K562 (cell line): Measurements from ENCODE around the gene MACROD2. TPM values are rescaled to one million over a fixed set of nuclear protein-coding genes. Genes with fewer than 3 reads are reported as not detected.

Experiments
- ATAC-seq: fragments of 200-7000 bp; cut with Tn5 transposase; 3 replicates; pipeline ENCODE4 v1.9.1; 2020; ENCODE audit warnings: moderate library complexity
- BruUV-seq: library from RNA; stranded (reverse); fragments of 400-500 nt; replicated peaks from 2 replicates; lab custom pipeline; 2021; lab: Mats Ljungman, UMichigan
- CTCF ChIA-PET: fragments of 300-600 bp; formaldehyde crosslinking; extraction: SDS; loops from one replicate; lab custom pipeline; 2021; ENCODE audit warnings: low intra/inter-chr PET ratio; lab: Yijun Ruan, JAX
- POLR2A ChIA-PET: fragments of 300-600, 350-650 bp; sonication (Branson Sonifier 250); formaldehyde crosslinking; extraction: SDS; loops from one replicate; lab custom pipeline; 2021; ENCODE audit warnings: antibody characterized with exemption, inconsistent platforms; lab: Yijun Ruan, JAX
- DNase-seq, 4 experiments: peaks; one replicate each; pipeline versions ENCODE4 v3.0.0 to v3.0.0-alpha.2; 2011 to 2018; ENCODE audit warnings: low spot score in 3 of 4, mixed read lengths in 3 of 4; ENCODE audit errors: extremely low read depth in 1 of 4
- FAIRE-seq: peaks from 2 replicates; lab custom pipeline; 2011; peaks lifted over from hg19 to GRCh38; lab: Jason Lieb, UNC
- H2AFZ ChIP-seq: 2 replicates; pipeline ENCODE4 v1.6.0; 2011; ENCODE audit warnings: low read depth, low read length, control low read depth, inconsistent platforms
- H3K27ac ChIP-seq: fragments of 200-600 bp; 3 replicates; pipeline ENCODE4 v1.8.0; 2011; ENCODE audit warnings: low read depth, mild to moderate bottlenecking, control low read depth, inconsistent platforms, low read length, moderate library complexity, mixed read lengths; ENCODE audit errors: extremely low read depth
- H3K27me3 ChIP-seq, 2 experiments: fragments of 300-600 bp in 1 of 2; 2 replicates in 1 of 2; 3 replicates in 1 of 2; pipeline versions ENCODE4 v1.6.0 to v1.8.0; 2011; ENCODE audit warnings: inconsistent platforms in 2 of 2, low read length in 2 of 2, mild to moderate bottlenecking in 1 of 2, mixed read lengths in 1 of 2, moderate library complexity in 1 of 2; ENCODE audit not compliant: control insufficient read depth in 2 of 2, insufficient read depth in 2 of 2
- H3K36me3 ChIP-seq: fragments of 300-600 bp; 3 replicates; pipeline ENCODE4 v1.8.0; 2011; ENCODE audit warnings: mild to moderate bottlenecking, low read length, inconsistent platforms; ENCODE audit not compliant: control insufficient read depth, insufficient read depth
- H3K4me1 ChIP-seq, 2 experiments: fragments of 200-600 bp in 1 of 2; replicated peaks in 1 of 2; 2 replicates in 1 of 2; 3 replicates in 1 of 2; pipeline versions ENCODE4 v1.5.1 to v1.8.0; 2011; ENCODE audit warnings: inconsistent platforms in 2 of 2, low read length in 2 of 2, mild to moderate bottlenecking in 1 of 2, mixed read lengths in 1 of 2, moderate library complexity in 1 of 2; ENCODE audit not compliant: control insufficient read depth in 2 of 2, insufficient read depth in 2 of 2
- H3K4me2 ChIP-seq: 2 replicates; pipeline ENCODE4 v1.6.1; 2011; ENCODE audit warnings: low read length, control low read depth, inconsistent platforms, mixed read lengths; ENCODE audit not compliant: insufficient read depth
- H3K4me3 ChIP-seq: fragments of 200-600 bp; sonication (generic), shearing (Covaris generic); 2 replicates; pipeline ENCODE4 v1.5.1; 2016; ENCODE audit warnings: control low read depth, inconsistent platforms
- H3K79me2 ChIP-seq: fragments of 200-600 bp; 3 replicates; pipeline ENCODE4 v1.8.0; 2011; ENCODE audit warnings: low read length, inconsistent platforms; ENCODE audit not compliant: control insufficient read depth, insufficient read depth
- H3K9ac ChIP-seq, 2 experiments: 2 replicates each; pipeline versions ENCODE4 v1.6.0 to v1.6.1; 2011; ENCODE audit warnings: low read depth in 2 of 2, low read length in 2 of 2, control low read depth in 1 of 2, inconsistent platforms in 1 of 2, mild to moderate bottlenecking in 1 of 2, mixed read lengths in 1 of 2; ENCODE audit not compliant: insufficient read depth in 1 of 2
- H3K9me1 ChIP-seq: one replicate; pipeline ENCODE4 v1.6.0; 2011; ENCODE audit warnings: inconsistent platforms, mild to moderate bottlenecking, low read length, moderate library complexity; ENCODE audit not compliant: control insufficient read depth, insufficient read depth
- H3K9me3 ChIP-seq: replicated peaks from 2 replicates; pipeline ENCODE4 v1.5.1; 2011; ENCODE audit warnings: low read depth, low read length, inconsistent platforms; ENCODE audit not compliant: control insufficient read depth, insufficient read depth
- H4K20me1 ChIP-seq: replicated peaks from 2 replicates; pipeline ENCODE4 v1.6.1; 2011; ENCODE audit warnings: low read length, inconsistent platforms, mixed read lengths; ENCODE audit not compliant: control insufficient read depth, insufficient read depth
- COPS2 ChIP-seq: fragments of 450-650 bp; conservative IDR thresholded peaks from 2 replicates; pipeline ENCODE4 v1.6.1; 2016; ENCODE audit warnings: mild to moderate bottlenecking, moderate library complexity
- HDAC3 ChIP-seq: fragments of 450-650 bp; IDR thresholded peaks from 2 replicates; pipeline ENCODE4 v1.6.1; 2018; ENCODE audit warnings: borderline replicate concordance, mild to moderate bottlenecking, moderate library complexity; ENCODE audit not compliant: partially characterized antibody
- HDAC8 ChIP-seq: fragments of 450-650 bp; IDR thresholded peaks from 2 replicates; pipeline ENCODE4 v1.6.1; 2016; ENCODE audit warnings: mild to moderate bottlenecking, missing genetic modification characterization, moderate library complexity, missing compliant biosample characterization
- NEUROD1 ChIP-seq: fragments of 150-350 bp; IDR thresholded peaks from 2 replicates; pipeline ENCODE4 v1.6.1; 2014; ENCODE audit warnings: borderline replicate concordance, low read length, low read depth; ENCODE audit not compliant: partially characterized antibody
- NR4A1 ChIP-seq, 2 experiments: fragments of 250-450 bp in 1 of 2; fragments of 450-650 bp in 1 of 2; sonication (Bioruptor Pico) in 1 of 2; IDR thresholded peaks; 2 replicates each; pipeline versions ENCODE4 v1.4.0 to v1.6.1; 2016 to 2020; ENCODE audit warnings: mild to moderate bottlenecking in 2 of 2, missing compliant biosample characterization in 1 of 2, missing genetic modification characterization in 1 of 2, moderate library complexity in 1 of 2
- POLR3G ChIP-seq: IDR thresholded peaks from 2 replicates; pipeline ENCODE4 v1.6.1; 2011; ENCODE audit not compliant: insufficient read length, insufficient replicate concordance; ENCODE audit errors: extremely low read depth
- RAD51 ChIP-seq: fragments of 450-650 bp; IDR thresholded peaks from 2 replicates; pipeline ENCODE4 v1.7.1; 2016; ENCODE audit warnings: low read depth, mild to moderate bottlenecking, borderline replicate concordance
- REST ChIP-seq, 2 experiments: fragments of 450-650 bp; formaldehyde crosslinking in 1 of 2; IDR thresholded peaks; 2 replicates each; pipeline versions ENCODE4 v1.4.0 to v1.6.1; 2014 to 2020; ENCODE audit warnings: mild to moderate bottlenecking in 2 of 2, borderline replicate concordance in 1 of 2, low read depth in 1 of 2
- SIN3B ChIP-seq: fragments of 450-650 bp; IDR thresholded peaks from 2 replicates; pipeline ENCODE4 v1.6.1; 2017; ENCODE audit warnings: low read depth, mild to moderate bottlenecking, moderate library complexity
- SP1 ChIP-seq: sonication (generic); formaldehyde crosslinking; IDR thresholded peaks from 2 replicates; pipeline ENCODE4 v1.8.1; 2022; ENCODE audit warnings: mild to moderate bottlenecking, missing genetic modification reagents
- SREBF1 ChIP-seq: fragments of 150-350 bp; IDR thresholded peaks from 2 replicates; pipeline ENCODE4 v1.6.1; 2014; ENCODE audit warnings: antibody characterized with exemption, low read depth, low read length, borderline replicate concordance
- USF2 ChIP-seq: sonication (generic); formaldehyde crosslinking; IDR thresholded peaks from 2 replicates; pipeline ENCODE4 v1.5.0; 2020; ENCODE audit warnings: missing genetic modification reagents
- ZNF444 ChIP-seq: fragments of 250-450 bp; sonication (Bioruptor Pico); IDR thresholded peaks from 2 replicates; pipeline ENCODE4 v1.4.0; 2020; ENCODE audit warnings: mild to moderate bottlenecking, moderate library complexity
- WGBS: fragments of 100-300 bp; shearing (Covaris generic); methylation state at CpG from one replicate; pipeline ENCODE4 v1.1.6; 2016; ENCODE audit warnings: low coverage, mixed read lengths; ENCODE audit not compliant: insufficient coverage; ENCODE audit errors: missing lambda C conversion rate; 5-methylcytosine and 5-hydroxymethylcytosine counted together
- in situ Hi-C: fragments of 300-500 bp; cut with MboI; formaldehyde crosslinking; loops from 4 replicates; pipeline ENCODE4 v1.15.0; 2018; ENCODE audit warnings: inconsistent platforms, mixed read lengths
- intact Hi-C: fragments of 100-400 bp; cut with micrococcal nuclease; formaldehyde crosslinking; loops from 2 replicates; pipeline ENCODE4 v1.14.2; 2022
- polyA plus RNA-seq, 8 experiments: library from polyadenylated mRNA; depleted of rRNA in 4 of 8; stranded (reverse) in 5 of 8; unstranded in 3 of 8; fragments of >200 nt; fragmentation: Nextera tagmentation in 2 of 8; fragmentation: Illumina TruSeq in 1 of 8; extraction: Ambion mirVana in 2 of 8; extraction: Trizol in 1 of 8; gene quantifications; 2 replicates each; pipeline versions ENCODE4 v1.2.1 to v1.2.3, GENCODE V29; 2011 to 2014; ENCODE audit warnings: inconsistent platforms in 1 of 8, missing spikeins in 1 of 8
- total RNA-seq, 7 experiments: library from RNA; depleted of rRNA in 6 of 7; stranded (reverse); fragments of >200 nt in 6 of 7; fragmentation: Illumina TruSeq in 2 of 7; extraction: Trizol in 2 of 7; gene quantifications; 2 replicates each; pipeline versions ENCODE4 v1.2.1 to v1.2.3, GENCODE V29; 2011 to 2021; ENCODE audit warnings: low replicate concordance in 1 of 7

Gene MACROD2
- total and polyA plus RNA-seq, 9 of the 15 experiments (the other 6 are each of a cell fraction or from before 2014, with no cell fraction given), result not detected

GRCh38 chr20:14815340-14815739 lies 820.0 kb downstream of the MACROD2 start (continued):
- TF ChIP-seq POLR3G, result no peak
- TF ChIP-seq ZNF444 (CRISPR knock-in tag), result no peak
- no peak for TF ChIP-seq RAD51
- no peak for TF ChIP-seq NR4A1 (CRISPR knock-in tag; IDR thresholded peaks at IDR 0.05)
- TF ChIP-seq NR4A1 (tag; IDR thresholded peaks at IDR 0.05), result no peak
- no peak for TF ChIP-seq SIN3B
- no peak for TF ChIP-seq COPS2
- TF ChIP-seq, all 486 proteins: peak for 0

GRCh38 chr20:14816471-14816870 lies 821.2 kb downstream of the MACROD2 start:
- in situ Hi-C loops, result no loop called here
- no peaks in the 10 kb centered on the region for H4K20me1 ChIP-seq
- POLR2A ChIA-PET, result no interaction called here
- TF ChIP-seq SREBF1 (no peak), HDAC8 (tag) (no peak), HDAC3 (no peak), NEUROD1 (no peak), SP1 (CRISPR knock-in tag) (no peak), USF2 (CRISPR knock-in tag) (no peak), REST (IDR thresholded peaks at IDR 0.05; ENCODE audit: borderline replicate concordance) (no peak), REST (CRISPR knock-in tag; IDR thresholded peaks at IDR 0.05; ENCODE audit: low read depth) (no peak)
- TF ChIP-seq, all 486 proteins: peak for 0
- Histone ChIP-seq H3K4me2 (no peak overlapping the region), H3K27ac (no peak overlapping the region), H3K4me1 (no peaks in the 10 kb centered on the region), H3K36me3 (no peaks in the 10 kb centered on the region), H3K4me3 (no peak overlapping the region), H3K9me1 (no peaks in the 10 kb centered on the region), H3K27me3 (no peaks in the 10 kb centered on the region), H3K9ac (no peak overlapping the region), H2AFZ (no peak overlapping the region), H3K79me2 (no peaks in the 10 kb centered on the region), H3K9me3 (no peaks in the 10 kb centered on the region)
- WGBS, result 0% methylated on average over 1 of the region's 1 CpG
- CTCF ChIA-PET, result no interaction called here
- ATAC-seq (no peak), FAIRE-seq (no peak), DNase-seq (no peak)
- BruUV-seq, result no TSS peak
- intact Hi-C loops, result no loop called here
